Anterior cingulate cortex (tissue), 58 donors: Measurements from ENCODE around the gene BHLHA9.
"Not testable (repeated sequence)": the region's sequence is repeated elsewhere in the genome, so short reads cannot be mapped to it uniquely, and the experiment has no call there.

Experiments used
- DNase-seq, 58 donors: peaks; one replicate each; lab custom pipeline; 2025; lab: John Stamatoyannopoulos, UW

BHLHA9 gene

GRCh38 chr17:1270210-1271029 lies at the start of gene BHLHA9:
Gene BHLHA9 (plus strand): TSS chr17:1270444. CDS start chr17:1270564, 120 bp downstream.
- DNase-seq, result peak in 3 of 58 donors; percentile 11 to 18 (median 11)

- DNase-seq, result no peak
Observed at GRCh38 chr17:1221209-1221608, 49.0 kb upstream of the BHLHA9 start.

GRCh38 chr17:1222321-1222720 lies 47.9 kb upstream of the BHLHA9 start:
- no peak for DNase-seq

- DNase-seq, result no peak
Observed at GRCh38 chr17:1223662-1224061, 46.6 kb upstream of the BHLHA9 start.

- DNase-seq, result no peak
Observed at GRCh38 chr17:1224330-1224729, 45.9 kb upstream of the BHLHA9 start.

GRCh38 chr17:1226308-1226707 lies 43.9 kb upstream of the BHLHA9 start:
- no peak for DNase-seq

GRCh38 chr17:1227365-1227764 lies 42.9 kb upstream of the BHLHA9 start:
- DNase-seq, result no peak

GRCh38 chr17:1227917-1228780 lies 42.1 kb upstream of the BHLHA9 start:
- DNase-seq, result no peak

- DNase-seq, result no peak
Observed at GRCh38 chr17:1228781-1229348, 41.4 kb upstream of the BHLHA9 start.

- DNase-seq, result peak in 18 of 58 donors; percentile 2 to 35 (median 14)
Observed at GRCh38 chr17:1229349-1229899, 40.8 kb upstream of the BHLHA9 start.

- DNase-seq, result no peak
Observed at GRCh38 chr17:1229900-1230501, 40.2 kb upstream of the BHLHA9 start.

GRCh38 chr17:1231456-1231855 lies 38.8 kb upstream of the BHLHA9 start:
- DNase-seq, result peak in 1 of 58 donors; percentile 7

GRCh38 chr17:1232331-1232730 lies 37.9 kb upstream of the BHLHA9 start:
- no peak for DNase-seq

GRCh38 chr17:1232786-1233185 lies 37.5 kb upstream of the BHLHA9 start:
- DNase-seq, result no peak

- no peak for DNase-seq
Observed at GRCh38 chr17:1234455-1234854, 35.8 kb upstream of the BHLHA9 start.

GRCh38 chr17:1237471-1237870 lies 32.8 kb upstream of the BHLHA9 start:
- no peak for DNase-seq

GRCh38 chr17:1239210-1239609 lies 31.0 kb upstream of the BHLHA9 start:
- DNase-seq, result no peak

- DNase-seq, result not testable (repeated sequence)
Observed at GRCh38 chr17:1240426-1240825, 29.8 kb upstream of the BHLHA9 start.

GRCh38 chr17:1241929-1242328 lies 28.3 kb upstream of the BHLHA9 start:
- DNase-seq, result peak in 1 of 58 donors; percentile 2

- no peak for DNase-seq
Observed at GRCh38 chr17:1244606-1245012, 25.6 kb upstream of the BHLHA9 start.
